Uterus (tissue), 2 donors: ENCODE measurements around the gene STOM.

Experiments used
- CTCF ChIP-seq, 4 experiments: fragments of 200-600 bp in 2 of 4; fragments of 450-650 bp in 2 of 4; sonication (generic) in 2 of 4; IDR thresholded peaks; one replicate each; pipeline ENCODE4 v1.5.1; 2016 to 2019; ENCODE audit warnings: antibody characterized with exemption in 4 of 4, mild to moderate bottlenecking in 2 of 4, moderate library complexity in 1 of 4
- POLR2A ChIP-seq, 2 donors: fragments of 450-650 bp; IDR thresholded peaks; one replicate each; pipeline ENCODE4 v1.6.1; 2016; ENCODE audit warnings: antibody characterized with exemption in 2 of 2, mild to moderate bottlenecking in 1 of 2, moderate library complexity in 1 of 2

DNA sequence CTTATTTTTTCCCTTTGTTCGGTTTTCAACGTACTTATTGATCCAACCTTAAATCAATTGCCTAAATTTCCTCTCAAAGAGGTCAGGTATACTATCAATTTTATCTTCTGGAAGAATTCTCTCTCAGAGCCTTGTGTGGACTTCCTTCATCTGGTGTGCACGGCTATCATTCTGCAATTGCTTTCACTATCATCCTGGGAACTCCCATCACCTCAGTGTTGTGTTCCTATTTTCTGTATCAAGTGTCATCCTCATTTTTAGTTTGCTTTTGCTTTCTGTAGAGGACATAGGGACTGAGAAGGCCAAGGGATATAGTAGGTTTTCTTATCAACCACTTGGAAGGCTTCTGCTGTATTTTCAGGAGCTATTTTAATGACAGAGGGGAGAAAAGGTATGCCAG is 11.3 kb downstream of the STOM start:
- TF ChIP-seq CTCF (IDR thresholded peaks at IDR 0.05): no peak
- no peak for TF ChIP-seq POLR2A (IDR thresholded peaks at IDR 0.05)
